Fibroblast of pulmonary artery (primary cell): Measurements from ENCODE around the gene ADGRA3.
A peak's percentile ranks its signal among the peaks of the same experiment; 100 is the strongest.

ENCODE experiments used
- DNase-seq: peaks from one replicate; pipeline ENCODE4 v3.0.0-alpha.2; 2010; ENCODE audit warnings: low read depth
- H3K4me3 ChIP-seq: replicated peaks from 2 replicates; pipeline ENCODE4 v1.5.1; 2011; ENCODE audit warnings: low read depth, mild to moderate bottlenecking, control low read depth, low read length, moderate library complexity
- CTCF ChIP-seq: IDR thresholded peaks from 2 replicates; pipeline ENCODE4 v1.5.1; 2011; ENCODE audit warnings: mild to moderate bottlenecking, control low read depth, low read length, inconsistent platforms; ENCODE audit errors: missing control alignments

Gene ADGRA3

GRCh38 chr4:22500831-22501714 is 14.8 kb downstream of the ADGRA3 start:
- peak; percentile 56 for DNase-seq
- no peak overlapping the region for H3K4me3 ChIP-seq
- TF ChIP-seq CTCF, result no peak

- TF ChIP-seq CTCF, result no peak
- DNase-seq, result no peak
- no peak overlapping the region for H3K4me3 ChIP-seq
Measured at GRCh38 chr4:22500128-22500611, 15.7 kb downstream of the ADGRA3 start.

- no peak overlapping the region for H3K4me3 ChIP-seq
Measured at GRCh38 chr4:22498866-22499265, 17.0 kb downstream of the ADGRA3 start.

GRCh38 chr4:22496165-22496813 is 19.6 kb downstream of the ADGRA3 start:
- peak; percentile 10 for DNase-seq
- no peak for TF ChIP-seq CTCF

More at GRCh38 chr4:22498866-22499265, 17.0 kb downstream of the ADGRA3 start:
- TF ChIP-seq CTCF, result no peak
- no peak for DNase-seq

GRCh38 chr4:22493523-22493922 is 22.3 kb downstream of the ADGRA3 start:
- no peak for DNase-seq
- no peak for TF ChIP-seq CTCF
- H3K4me3 ChIP-seq, result no peak overlapping the region

More at GRCh38 chr4:22496165-22496813, 19.6 kb downstream of the ADGRA3 start:
- H3K4me3 ChIP-seq, result no peak overlapping the region

GRCh38 chr4:22492987-22493386 is 22.9 kb downstream of the ADGRA3 start:
- no peak for TF ChIP-seq CTCF
- H3K4me3 ChIP-seq, result no peak overlapping the region
- no peak for DNase-seq
